ENCODE results near the gene MUC13. TPM values are rescaled to one million over a fixed set of nuclear protein-coding genes. Genes with fewer than 3 reads are reported as not detected.
"Not testable (repeated sequence)": the region's sequence is repeated elsewhere in the genome, so short reads cannot be mapped to it uniquely, and the experiment has no call there.

MUC13 gene
- total RNA-seq, 2 donors from 2014 or later = 0.66 to 1.6 TPM

DNA sequence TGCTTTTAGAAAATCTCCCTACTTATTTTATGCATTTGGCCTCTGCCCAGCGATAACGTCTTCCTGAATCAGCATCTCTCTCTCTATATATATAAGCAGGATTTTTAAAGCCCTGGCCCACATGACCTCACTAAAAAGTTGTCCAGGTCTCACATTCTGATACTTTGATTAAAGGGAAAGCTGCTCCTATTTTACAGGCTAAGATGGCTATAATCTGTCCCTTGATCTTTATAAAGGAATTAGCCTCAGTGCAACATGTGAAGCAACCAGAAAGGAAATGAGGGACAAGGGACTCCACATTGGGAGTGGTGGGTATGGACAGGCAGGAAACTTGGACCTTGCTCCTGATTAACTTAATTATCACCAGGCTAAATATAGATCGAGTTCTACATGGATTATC lies 25.6 kb upstream of the MUC13 start:
- Histone ChIP-seq H3K4me3 (no peak overlapping the region), H3K4me1 (no peaks in the 10 kb centered on the region), H3K27ac (no peak overlapping the region), H3K9me3 (no peaks in the 10 kb centered on the region), H3K36me3 (replicated peaks in 1 of 2; ENCODE audit: insufficient read depth in 1 of 2, low read depth in 2 of 2) (no peaks in the 10 kb centered on the region), H3K27me3 (no peaks in the 10 kb centered on the region)
- 47 to 71% methylated on average over 3 of the region's 3 CpGs for WGBS, 2 donors
- DNase-seq (no peak), ATAC-seq (no peak)
- intact Hi-C loops (cut with DNase I) = no loop called here
- TF ChIP-seq, protein P1, sequence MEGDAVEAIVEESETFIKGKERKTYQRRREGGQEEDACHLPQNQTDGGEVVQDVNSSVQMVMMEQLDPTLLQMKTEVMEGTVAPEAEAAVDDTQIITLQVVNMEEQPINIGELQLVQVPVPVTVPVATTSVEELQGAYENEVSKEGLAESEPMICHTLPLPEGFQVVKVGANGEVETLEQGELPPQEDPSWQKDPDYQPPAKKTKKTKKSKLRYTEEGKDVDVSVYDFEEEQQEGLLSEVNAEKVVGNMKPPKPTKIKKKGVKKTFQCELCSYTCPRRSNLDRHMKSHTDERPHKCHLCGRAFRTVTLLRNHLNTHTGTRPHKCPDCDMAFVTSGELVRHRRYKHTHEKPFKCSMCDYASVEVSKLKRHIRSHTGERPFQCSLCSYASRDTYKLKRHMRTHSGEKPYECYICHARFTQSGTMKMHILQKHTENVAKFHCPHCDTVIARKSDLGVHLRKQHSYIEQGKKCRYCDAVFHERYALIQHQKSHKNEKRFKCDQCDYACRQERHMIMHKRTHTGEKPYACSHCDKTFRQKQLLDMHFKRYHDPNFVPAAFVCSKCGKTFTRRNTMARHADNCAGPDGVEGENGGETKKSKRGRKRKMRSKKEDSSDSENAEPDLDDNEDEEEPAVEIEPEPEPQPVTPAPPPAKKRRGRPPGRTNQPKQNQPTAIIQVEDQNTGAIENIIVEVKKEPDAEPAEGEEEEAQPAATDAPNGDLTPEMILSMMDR (IDR thresholded peaks at IDR 0.05) = no peak
- no peak for TF ChIP-seq POLR2A (IDR thresholded peaks at IDR 0.05)

DNA sequence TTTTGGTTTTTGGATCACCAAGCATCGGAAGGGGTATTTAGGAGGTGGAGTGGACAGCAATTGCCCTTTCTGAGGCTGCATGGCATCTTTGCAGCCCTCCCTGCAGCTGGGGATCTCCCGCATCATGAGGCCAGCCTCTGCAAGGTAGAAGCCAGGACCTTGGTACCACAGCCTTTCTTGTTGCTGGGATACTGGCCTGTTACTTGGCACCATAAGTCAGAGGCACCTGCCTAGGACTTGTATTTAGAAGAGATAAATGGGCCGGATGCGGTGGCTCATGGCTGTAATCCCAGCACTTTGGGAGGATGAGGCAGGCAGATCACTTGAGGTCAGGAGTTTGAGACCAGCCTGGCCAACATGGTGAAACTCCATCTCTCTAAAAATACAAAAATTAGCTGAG lies 23.4 kb upstream of the MUC13 start:
- DNase-seq; H3K4me3 ChIP-seq; ATAC-seq; H3K27me3 ChIP-seq; H3K27ac ChIP-seq; H3K4me1 ChIP-seq; intact Hi-C loops (cut with DNase I); H3K9me3 ChIP-seq; H3K36me3 ChIP-seq (replicated peaks in 1 of 2; ENCODE audit: insufficient read depth in 1 of 2, low read depth in 2 of 2): not testable (repeated sequence)
- WGBS, 2 donors = 75 to 90% methylated on average over 2 to 4 of the region's 4 CpGs

DNA sequence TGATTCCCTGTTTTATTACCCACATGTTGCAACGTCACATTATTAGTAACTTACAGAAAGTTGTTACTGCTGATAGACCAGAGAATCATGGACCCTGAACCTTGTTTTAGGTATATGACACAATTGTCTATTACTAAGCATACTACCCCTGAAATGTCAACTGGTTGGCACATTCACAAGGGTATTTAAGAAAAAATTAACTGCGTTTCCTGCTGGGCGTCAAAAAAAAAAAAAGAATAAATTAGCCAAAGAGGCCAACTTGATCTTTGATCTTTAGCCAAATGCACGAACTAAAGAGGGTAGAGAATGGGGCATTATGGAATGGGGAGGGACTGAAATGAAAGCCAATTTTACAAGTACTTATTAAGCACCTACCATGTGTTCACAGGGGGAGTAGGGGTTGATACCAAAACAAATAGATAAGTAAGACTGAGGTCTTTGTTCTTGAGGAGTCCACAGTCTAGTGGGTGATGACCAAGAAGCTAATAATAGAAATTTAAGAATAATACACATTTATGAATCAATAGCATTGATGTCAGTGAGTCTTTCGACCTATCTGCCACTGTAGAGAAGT lies 17.8 kb upstream of the MUC13 start:
- Histone ChIP-seq H3K4me1 (no peaks in the 10 kb centered on the region), H3K36me3 (replicated peaks in 1 of 2; ENCODE audit: insufficient read depth in 1 of 2, low read depth in 2 of 2) (no peaks in the 10 kb centered on the region), H3K4me3 (no peak overlapping the region), H3K27me3 (no peaks in the 10 kb centered on the region), H3K27ac (no peak overlapping the region), H3K9me3 (no peaks in the 10 kb centered on the region)
- intact Hi-C loops (cut with DNase I) = no loop called here
- 51% methylated on average over 5 of the region's 5 CpGs for WGBS, 2 donors
- ATAC-seq (no peak), DNase-seq (no peak)
- TF ChIP-seq POLR2A (IDR thresholded peaks at IDR 0.05) = no peak
- TF ChIP-seq, protein P1 (IDR thresholded peaks at IDR 0.05) = no peak

DNA sequence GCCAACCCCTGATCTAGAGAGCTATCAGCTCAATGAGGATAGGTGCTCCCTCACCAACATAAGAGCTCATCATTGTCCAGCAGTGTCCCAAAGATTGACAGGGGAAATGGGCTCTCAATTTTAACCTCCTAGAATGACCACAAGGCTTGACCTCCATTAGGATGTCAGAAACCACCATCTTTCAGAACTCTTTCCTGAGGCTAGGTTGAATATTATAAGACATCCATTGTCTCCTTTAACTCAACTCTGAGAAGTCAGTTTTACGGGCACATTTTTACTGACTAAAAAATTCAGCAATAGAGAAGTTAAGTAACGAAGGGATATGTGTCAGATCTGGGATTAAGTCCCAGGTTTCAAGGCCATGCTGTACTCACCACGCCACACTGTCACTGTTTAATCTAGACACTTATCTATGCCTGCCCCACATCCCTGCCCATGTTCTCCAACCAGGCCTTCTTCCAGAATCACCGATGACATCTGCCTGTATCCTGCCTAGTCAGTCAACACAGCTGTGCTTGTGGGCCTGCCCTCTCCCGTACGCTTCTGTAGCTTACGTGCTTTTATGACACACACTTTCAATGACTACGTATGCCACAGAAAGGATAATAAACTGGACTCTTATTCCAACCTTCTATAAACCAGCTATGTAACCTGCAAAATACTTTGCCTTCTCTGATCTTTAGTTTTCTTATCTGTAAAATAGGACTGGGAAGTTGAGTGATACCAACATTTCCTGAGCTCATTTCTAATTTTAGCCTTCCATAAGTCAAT lies 17.1 kb upstream of the MUC13 start:
- Histone ChIP-seq H3K36me3 (replicated peaks in 1 of 2; ENCODE audit: insufficient read depth in 1 of 2, low read depth in 2 of 2) (no peaks in the 10 kb centered on the region), H3K4me3 (no peak overlapping the region), H3K27ac (no peak overlapping the region), H3K4me1 (no peaks in the 10 kb centered on the region), H3K9me3 (no peaks in the 10 kb centered on the region), H3K27me3 (no peaks in the 10 kb centered on the region)
- WGBS, 2 donors = 61 to 74% methylated on average over 8 of the region's 8 CpGs
- DNase-seq (no peak), ATAC-seq (no peak)
- intact Hi-C loops (cut with DNase I) = no loop called here
- TF ChIP-seq, protein P1 (IDR thresholded peaks at IDR 0.05) = no peak
- no peak for TF ChIP-seq POLR2A (IDR thresholded peaks at IDR 0.05)

DNA sequence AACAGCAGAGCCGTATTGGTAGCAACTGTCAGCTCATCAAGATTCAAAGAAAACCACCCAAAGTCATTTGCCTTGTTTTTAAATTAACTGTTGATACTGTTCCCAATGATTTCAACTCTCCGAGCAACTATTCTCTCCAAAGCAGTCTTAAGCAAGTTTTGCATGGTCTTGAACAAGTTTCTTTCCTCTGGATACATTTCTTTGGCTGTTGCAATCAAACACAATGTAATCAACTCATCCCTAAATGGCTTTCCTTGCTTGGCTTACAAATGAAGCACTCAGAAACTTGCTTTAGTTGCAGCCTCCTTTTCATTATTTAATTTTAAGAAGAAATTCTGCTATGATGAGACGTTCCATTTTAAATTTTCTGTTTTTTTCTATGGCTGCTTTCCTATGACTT lies 15.5 kb upstream of the MUC13 start:
- H3K4me3 ChIP-seq = no peak overlapping the region
- TF ChIP-seq POLR2A (IDR thresholded peaks at IDR 0.05) = no peak
- TF ChIP-seq, protein P1 (IDR thresholded peaks at IDR 0.05) = no peak
- no peaks in the 10 kb centered on the region for H3K4me1 ChIP-seq
- H3K36me3 ChIP-seq (replicated peaks in 1 of 2; ENCODE audit: insufficient read depth in 1 of 2, low read depth in 2 of 2) = no peaks in the 10 kb centered on the region
- H3K27ac ChIP-seq = no peak overlapping the region
- H3K27me3 ChIP-seq = no peaks in the 10 kb centered on the region
- H3K9me3 ChIP-seq = no peaks in the 10 kb centered on the region
- intact Hi-C loops (cut with DNase I) = no loop called here
- 74 to 84% methylated on average over 3 of the region's 3 CpGs for WGBS, 2 donors
- DNase-seq (no peak), ATAC-seq (no peak)

All from body of pancreas (tissue), 4 donors.